HG03558 (cell line): ENCODE results near the gene ESPN.

Source experiments
- ATAC-seq: cut with Tn5 transposase; IDR thresholded peaks from one replicate; pipeline ENCODE4 v1.9.1; 2021; ENCODE audit warnings: moderate number of reproducible peaks; ENCODE audit not compliant: unreplicated experiment; ENCODE audit errors: extremely low read depth

Gene ESPN

DNA sequence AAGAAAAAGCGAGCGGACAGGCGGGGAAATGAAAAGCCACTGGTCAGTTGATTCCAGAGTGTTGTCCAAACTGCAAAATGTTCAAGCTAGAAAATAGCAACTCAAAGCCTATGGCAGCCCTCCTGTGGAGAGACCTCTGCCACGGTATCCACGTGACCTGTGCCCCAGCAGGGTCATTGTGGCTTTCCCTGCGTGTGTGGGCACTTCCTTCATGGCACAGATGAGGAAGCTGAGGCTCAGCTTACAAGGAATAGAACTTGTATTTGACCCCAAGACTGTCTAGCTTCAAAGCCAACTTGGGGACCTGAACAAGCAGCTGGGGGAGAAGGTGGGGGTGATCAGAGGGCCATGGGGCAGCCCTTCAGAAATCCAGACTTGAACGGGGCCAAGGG, 82.5 kb downstream of the ESPN start:
- no peak for ATAC-seq

DNA sequence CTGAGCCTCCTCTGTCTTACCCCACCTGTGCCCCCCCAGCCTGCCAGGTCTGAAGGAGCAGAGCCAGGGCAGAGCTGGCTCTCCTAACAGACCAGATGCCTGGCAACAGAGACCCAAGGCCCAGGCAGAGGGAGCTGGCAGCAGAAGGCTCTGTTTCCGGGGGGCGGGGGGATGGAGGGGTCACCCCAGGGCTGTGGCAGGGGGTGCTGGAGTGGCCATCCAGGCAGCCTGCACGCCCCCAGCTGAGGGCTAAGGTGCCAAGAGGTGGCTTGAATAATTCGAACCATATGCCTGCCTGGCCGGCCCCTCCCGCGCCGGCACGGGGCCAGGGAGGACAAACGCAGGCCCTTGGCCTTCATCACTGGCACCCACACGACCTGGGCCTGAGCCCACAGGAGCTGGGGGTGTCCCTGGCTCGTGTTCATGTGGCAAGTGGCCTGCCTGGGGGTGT, 82.9 kb downstream of the ESPN start:
- no peak for ATAC-seq

DNA sequence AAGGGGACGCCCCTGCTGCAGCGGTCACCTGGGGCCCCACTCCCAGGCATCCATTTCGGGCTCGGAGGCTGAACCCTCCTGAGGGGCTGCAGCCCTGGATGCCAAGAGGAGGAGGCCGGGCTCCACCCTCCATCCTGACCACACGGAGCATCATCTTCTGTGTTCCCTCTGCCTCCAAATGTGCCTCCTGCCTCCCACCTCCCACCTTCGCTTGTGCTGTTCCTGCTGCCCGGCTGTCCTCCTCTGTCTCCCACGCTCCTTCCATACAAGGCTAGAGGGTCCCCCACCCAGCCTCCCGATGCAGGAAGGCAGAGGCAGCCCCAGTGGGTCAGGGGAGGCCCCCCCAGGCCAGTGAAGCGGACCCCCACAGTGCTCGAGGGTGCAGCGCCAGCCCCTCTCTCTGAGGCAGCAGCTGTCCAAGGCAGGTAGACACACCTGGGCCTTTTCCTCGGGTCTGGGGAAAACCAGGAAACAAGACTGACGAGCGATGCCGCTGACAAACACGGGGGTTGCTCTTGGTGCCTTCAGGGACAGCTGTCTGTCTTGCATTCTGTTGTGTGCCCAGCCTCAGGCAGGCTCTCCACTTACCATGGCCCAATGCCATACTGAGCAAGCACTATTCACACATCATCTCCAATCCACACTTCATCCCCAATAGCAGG, 83.7 kb downstream of the ESPN start:
- no peak for ATAC-seq

DNA sequence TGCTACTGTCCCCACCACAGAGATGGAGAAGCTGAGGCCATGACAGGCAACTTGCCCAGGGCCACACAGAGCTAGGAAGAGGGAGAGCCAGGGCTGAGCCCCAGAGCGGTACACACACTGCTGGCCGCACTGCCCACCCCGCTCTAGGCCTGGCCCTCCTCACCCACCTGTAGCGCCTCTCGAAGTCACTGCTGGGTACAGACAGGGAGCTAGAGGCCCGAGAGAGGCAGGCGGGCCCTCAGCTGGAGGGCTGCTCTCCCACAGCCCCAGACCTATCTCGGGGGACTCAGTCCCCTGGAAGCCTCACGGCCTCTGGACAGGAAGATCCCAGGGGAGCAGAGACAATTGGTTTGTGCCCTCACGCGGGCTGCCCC, 84.2 kb downstream of the ESPN start:
- no peak for ATAC-seq

DNA sequence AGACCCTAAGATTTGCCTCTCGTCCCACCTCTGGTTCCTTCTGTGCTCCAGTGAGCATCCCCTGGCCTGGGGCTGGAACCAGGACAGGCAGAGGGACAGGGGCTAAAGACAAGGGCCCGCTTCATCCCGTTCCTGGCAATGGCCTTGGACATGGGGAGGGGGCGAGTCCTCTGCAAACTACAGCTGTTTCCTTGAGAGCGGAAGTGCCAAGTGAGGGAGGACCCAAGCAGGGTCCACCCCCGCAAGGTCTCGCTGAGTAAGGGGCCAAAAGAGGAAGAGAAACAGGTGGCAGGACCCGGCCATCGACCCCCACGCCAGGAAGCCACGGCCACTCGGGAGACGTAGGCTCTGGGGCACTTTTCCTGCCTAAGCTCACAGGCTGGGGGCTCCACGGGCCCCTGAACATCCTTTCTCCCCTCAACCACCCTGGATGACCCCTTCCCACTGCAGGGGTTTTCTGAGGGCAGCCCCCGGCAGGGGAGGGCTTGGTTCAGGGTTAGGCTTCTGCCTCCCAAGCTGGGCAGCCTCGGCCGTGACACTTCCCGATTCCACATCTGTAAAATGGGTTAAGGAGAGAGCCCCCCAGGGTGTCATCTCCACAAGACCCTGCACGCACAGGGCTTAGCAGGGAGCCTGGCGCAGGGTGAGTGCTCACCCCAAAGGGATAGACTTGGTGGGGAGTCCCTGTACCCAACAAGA, 84.8 kb downstream of the ESPN start:
- ATAC-seq = no peak

DNA sequence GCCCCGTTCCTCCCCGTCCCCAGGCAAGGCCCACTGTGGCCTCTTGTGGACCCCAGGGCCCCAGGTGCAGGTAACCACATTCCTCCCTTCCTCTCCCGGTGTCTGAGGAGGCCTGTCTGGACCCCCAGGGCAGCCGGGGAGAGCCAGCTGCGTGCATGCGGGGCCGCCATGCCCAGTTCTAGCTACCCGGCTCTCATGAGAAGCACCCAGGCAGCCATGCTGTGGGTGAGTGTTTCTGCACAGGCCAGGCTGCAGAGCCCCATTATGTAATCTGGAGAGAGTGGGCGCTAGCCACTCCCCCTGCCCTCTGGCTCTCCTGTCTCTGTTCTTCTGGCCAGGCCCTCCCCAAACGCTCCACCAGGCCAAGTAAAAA, 85.3 kb downstream of the ESPN start:
- no peak for ATAC-seq

DNA sequence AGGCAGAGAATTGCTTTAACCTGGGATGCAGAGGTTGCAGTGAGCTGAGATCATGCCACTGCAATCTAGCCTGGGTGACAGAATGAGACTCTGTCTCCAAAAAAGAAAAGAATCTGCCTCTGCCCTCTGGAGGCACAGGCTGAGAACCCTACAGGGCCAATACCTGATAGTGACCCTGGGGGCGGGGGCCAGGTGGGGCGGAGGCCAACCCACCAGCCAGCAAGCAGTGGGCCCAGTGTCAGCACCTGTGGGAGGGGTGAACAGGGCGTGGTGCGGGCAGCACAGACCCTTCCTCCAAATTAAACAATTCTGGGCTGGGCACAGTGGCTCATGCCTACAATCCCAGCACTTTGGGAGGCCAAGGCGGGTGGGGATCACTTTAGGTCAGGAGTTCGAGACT, 85.9 kb downstream of the ESPN start:
- no peak for ATAC-seq
